ENCODE results near the gene STAG3. TPM values are rescaled to one million over a fixed set of nuclear protein-coding genes. Genes with fewer than 3 reads are reported as not detected.
"Not testable (repeated sequence)": the region's sequence is repeated elsewhere in the genome, so short reads cannot be mapped to it uniquely, and the experiment has no call there.

STAG3 gene
- 10 to 100 TPM; 13.7 to 24.4 TPM for total RNA-seq

DNA sequence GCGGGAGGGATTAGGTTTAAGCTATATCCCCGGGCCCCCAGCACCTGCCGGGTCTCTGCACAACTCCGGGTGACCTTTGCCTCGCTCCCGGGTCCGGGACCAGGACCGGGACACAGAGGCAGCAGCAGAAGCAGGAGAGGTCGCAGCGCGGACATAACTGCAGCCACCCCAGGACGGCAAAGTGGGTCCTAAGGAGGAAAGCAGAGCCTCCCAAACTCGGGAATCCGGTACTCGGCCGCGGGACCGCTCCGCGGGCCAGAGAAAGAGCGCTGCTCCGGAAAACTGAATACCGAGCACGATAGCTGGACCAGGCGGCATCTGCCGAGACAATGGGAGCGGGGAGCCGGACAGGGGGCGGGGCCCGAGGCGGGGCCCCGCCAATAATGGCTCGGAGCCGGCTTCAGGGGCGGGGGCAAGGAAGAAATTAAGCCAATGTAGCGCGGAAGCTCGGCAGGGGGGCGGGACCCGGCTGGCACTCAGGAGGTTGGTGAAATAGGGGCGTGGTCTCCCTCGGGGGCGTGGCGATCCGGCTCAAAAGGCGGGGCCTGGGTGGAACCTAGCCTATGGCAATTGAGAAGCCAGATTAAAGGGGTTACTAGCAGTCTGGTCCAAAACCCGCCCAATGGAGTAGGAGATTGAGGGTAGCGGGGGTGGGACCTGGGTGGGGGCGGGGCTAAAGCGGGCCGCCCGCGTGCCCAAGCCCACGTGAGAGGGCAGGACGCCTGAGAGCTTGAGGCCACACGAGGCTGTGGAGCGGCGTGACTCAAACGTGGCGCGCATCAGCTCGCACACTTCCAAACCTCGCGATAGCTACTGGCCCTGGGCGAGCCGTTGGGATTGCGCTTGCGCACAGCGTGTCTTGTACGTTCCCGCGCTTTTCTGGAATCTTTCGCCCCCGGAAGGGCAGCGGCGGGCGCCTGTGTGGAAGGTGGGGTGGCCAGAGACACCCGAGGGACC lies at the start of gene STAG3, which contains the start of gene GPC2:
Gene STAG3, plus strand, starts transcription at position 874 of the 957 bp plus-strand sequence. CDS start 2,639 bp downstream, outside the sequence.
Gene GPC2, minus strand, starts transcription at position 337 of the 957 bp plus-strand sequence. Its CDS starts 182 bp downstream, at position 155.
- DNase-seq (ENCODE audit: low spot score) = peak; percentile 96
- no peaks in the 10 kb centered on the region for H3K36me3 Mint-ChIP-seq
- H3K9me3 Mint-ChIP-seq = peaks cover 3% of the 10 kb centered on the region
- ATAC-seq = peak; percentile 93 to 95
- H3K4me3 Mint-ChIP-seq = peak within 1 kb of the TSS; percentile 45
- peaks cover 5 to 7% of the 10 kb centered on the region in 2 donors for H3K27me3 Mint-ChIP-seq
- peak within 1 kb of the TSS in 1 of 2 donors; percentile 52 for H3K27ac Mint-ChIP-seq
- H3K4me1 Mint-ChIP-seq (ENCODE audit: low read depth in 2 of 2) = peaks cover 24 to 25% of the 10 kb centered on the region in 2 donors

GRCh38 chr7:100128637-100128963 lies 49.1 kb upstream of the STAG3 start:
- no peak for ATAC-seq
- H3K4me3 Mint-ChIP-seq = peak overlapping the region; percentile 62
- no peak overlapping the region for H3K27ac Mint-ChIP-seq
- DNase-seq (ENCODE audit: low spot score) = no peak
- H3K36me3 Mint-ChIP-seq = no peaks in the 10 kb centered on the region
- no peaks in the 10 kb centered on the region for H3K9me3 Mint-ChIP-seq
- H3K4me1 Mint-ChIP-seq (ENCODE audit: low read depth in 2 of 2) = peaks cover 25 to 31% of the 10 kb centered on the region in 2 donors
- H3K27me3 Mint-ChIP-seq = no peaks in the 10 kb centered on the region

- DNase-seq (ENCODE audit: low spot score); H3K27me3 Mint-ChIP-seq; H3K27ac Mint-ChIP-seq; H3K36me3 Mint-ChIP-seq; H3K9me3 Mint-ChIP-seq; ATAC-seq; H3K4me3 Mint-ChIP-seq: not testable (repeated sequence)
- H3K4me1 Mint-ChIP-seq (ENCODE audit: low read depth in 2 of 2) = peaks cover 20 to 22% of the 10 kb centered on the region in 2 donors
Measured at GRCh38 chr7:100130220-100130607, 47.5 kb upstream of the STAG3 start.

- peaks cover 16 to 20% of the 10 kb centered on the region in 2 donors for H3K4me1 Mint-ChIP-seq (ENCODE audit: low read depth in 2 of 2)
- H3K27me3 Mint-ChIP-seq = peaks cover 0 to 3% of the 10 kb centered on the region in 2 donors
- H3K27ac Mint-ChIP-seq = no peak overlapping the region
- peak in 1 of 2 donors; percentile 53 for ATAC-seq
- no peaks in the 10 kb centered on the region for H3K36me3 Mint-ChIP-seq
- peak overlapping the region; percentile 60 for H3K4me3 Mint-ChIP-seq
- H3K9me3 Mint-ChIP-seq = no peaks in the 10 kb centered on the region
- peak; percentile 84 for DNase-seq (ENCODE audit: low spot score)
Measured at GRCh38 chr7:100130608-100131453, 46.9 kb upstream of the STAG3 start.

DNA sequence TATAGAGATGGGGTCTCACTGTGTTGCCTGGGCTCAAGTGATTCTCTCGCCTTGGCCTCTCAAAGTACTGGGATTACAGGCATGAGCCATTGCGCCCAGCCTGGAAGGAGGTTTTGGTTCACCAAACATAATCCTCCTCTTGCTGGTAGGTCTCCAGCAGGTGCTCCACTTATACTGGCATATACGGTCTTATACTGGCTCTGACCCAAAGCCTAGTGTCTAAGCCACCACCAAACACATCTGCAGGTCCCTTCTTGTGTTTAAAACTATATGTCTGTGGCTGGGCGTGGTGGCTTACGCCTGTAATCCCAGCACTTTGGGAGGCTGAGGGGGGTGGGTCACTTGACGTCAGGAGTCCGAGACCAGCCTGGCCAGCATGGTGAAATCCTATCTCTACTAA lies 45.6 kb upstream of the STAG3 start:
- H3K4me1 Mint-ChIP-seq (ENCODE audit: low read depth in 2 of 2) = peaks cover 12 to 15% of the 10 kb centered on the region in 2 donors
- ATAC-seq (no peak), DNase-seq (ENCODE audit: low spot score) (no peak)
- no peak overlapping the region for H3K4me3 Mint-ChIP-seq
- H3K9me3 Mint-ChIP-seq = no peaks in the 10 kb centered on the region
- H3K27me3 Mint-ChIP-seq = peaks cover 0 to 3% of the 10 kb centered on the region in 2 donors
- H3K36me3 Mint-ChIP-seq = no peaks in the 10 kb centered on the region
- peak overlapping the region in 1 of 2 donors; percentile 39 for H3K27ac Mint-ChIP-seq

DNA sequence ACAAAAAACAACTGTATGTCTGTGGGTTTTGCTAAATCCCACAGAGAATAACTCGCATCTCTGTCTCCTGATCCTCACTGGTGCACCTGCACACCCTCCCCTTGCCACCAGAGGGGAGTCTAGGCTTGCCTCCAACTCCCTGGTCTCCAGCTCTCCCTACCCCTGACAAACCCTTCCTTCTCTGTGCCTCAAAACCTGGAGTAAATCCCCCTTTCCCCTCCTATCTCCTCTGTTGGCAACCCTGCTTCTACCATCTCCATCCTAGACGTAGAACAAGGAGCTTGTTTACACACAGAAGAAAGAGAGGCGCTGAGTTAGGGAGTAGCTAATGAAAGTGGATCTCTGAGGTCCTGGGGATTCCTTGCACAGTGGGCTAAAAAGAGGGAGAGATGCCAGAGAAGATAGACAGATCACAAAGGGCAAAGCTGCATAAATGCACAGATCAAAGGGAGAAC lies 45.0 kb upstream of the STAG3 start:
- peak overlapping the region in 1 of 2 donors; percentile 39 for H3K27ac Mint-ChIP-seq
- ATAC-seq (peak; percentile 78 to 84), DNase-seq (ENCODE audit: low spot score) (no peak)
- H3K36me3 Mint-ChIP-seq = no peaks in the 10 kb centered on the region
- no peaks in the 10 kb centered on the region for H3K9me3 Mint-ChIP-seq
- no peak overlapping the region for H3K4me3 Mint-ChIP-seq
- peaks cover 0 to 3% of the 10 kb centered on the region in 2 donors for H3K27me3 Mint-ChIP-seq
- H3K4me1 Mint-ChIP-seq (ENCODE audit: low read depth in 2 of 2) = peaks cover 12 to 15% of the 10 kb centered on the region in 2 donors

DNA sequence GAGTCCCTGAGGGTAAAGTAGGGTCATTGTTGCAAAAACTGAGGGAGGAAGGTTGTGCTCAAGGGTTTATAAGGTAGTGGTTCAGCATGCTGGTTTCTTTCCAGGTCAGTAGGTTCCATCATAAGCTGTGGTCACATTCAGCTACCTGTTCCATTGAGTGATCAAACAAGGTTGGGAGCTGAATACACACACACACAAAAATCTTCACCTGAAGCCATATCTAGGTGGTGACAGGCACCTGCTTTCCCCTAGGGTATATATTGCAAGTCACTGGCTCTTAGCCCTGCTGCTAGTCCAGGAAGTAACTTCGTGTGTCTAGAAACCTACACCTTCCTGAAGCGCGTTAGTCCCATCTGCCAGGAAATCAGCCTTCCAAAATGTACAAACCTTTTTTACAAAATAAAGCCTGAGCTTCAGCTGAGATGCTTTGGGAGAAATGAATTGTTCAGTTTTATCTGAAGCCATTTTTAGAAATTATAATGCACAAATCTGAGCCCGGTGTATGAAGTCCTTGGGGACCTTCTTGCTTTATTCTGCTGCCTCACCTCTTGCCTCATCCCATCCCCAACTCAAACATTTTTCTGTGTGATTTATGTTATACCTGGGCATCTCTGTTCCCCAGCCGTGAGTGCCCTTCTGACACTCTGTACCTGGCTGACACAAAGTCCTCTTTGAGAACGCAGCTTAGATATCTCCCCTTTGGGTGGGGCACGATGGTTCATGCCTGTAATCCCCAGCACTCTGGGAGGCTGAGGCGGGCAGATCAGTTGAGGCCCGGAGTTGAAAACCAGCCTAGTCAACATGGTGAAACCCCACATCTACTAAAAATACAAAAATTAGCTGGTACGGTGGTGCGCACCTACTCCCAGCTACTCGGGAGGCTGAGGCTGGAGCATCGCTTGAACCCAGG lies 39.6 kb upstream of the STAG3 start:
- H3K36me3 Mint-ChIP-seq = no peaks in the 10 kb centered on the region
- no peak overlapping the region for H3K4me3 Mint-ChIP-seq
- H3K4me1 Mint-ChIP-seq (ENCODE audit: low read depth in 2 of 2) = peaks cover 9 to 13% of the 10 kb centered on the region in 2 donors
- peaks cover 0 to 6% of the 10 kb centered on the region in 2 donors for H3K27me3 Mint-ChIP-seq
- H3K27ac Mint-ChIP-seq = no peak overlapping the region
- no peak for DNase-seq (ENCODE audit: low spot score)
- no peaks in the 10 kb centered on the region for H3K9me3 Mint-ChIP-seq
- ATAC-seq = no peak

DNA sequence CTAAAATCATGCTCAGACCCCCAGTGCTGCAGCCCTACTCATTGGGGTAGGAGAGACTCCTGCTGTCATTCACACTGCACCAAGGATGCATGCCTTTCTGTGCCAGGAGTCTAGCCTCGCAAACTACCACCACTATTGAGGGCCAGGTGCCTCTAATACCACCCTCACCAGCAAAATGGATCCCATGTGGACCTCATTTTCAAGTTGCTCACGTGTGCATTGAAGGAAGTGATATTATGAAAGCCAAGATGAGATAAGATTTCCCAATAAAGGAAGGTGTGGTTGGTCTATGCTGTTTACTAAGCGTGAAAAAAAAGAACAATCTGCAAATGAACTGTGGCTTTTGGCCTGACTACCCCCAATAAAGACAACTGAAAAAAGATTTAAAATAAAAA lies 36.2 kb upstream of the STAG3 start:
- peaks cover 0 to 3% of the 10 kb centered on the region in 2 donors for H3K27me3 Mint-ChIP-seq
- no peak for DNase-seq (ENCODE audit: low spot score)
- H3K27ac Mint-ChIP-seq = peak overlapping the region; percentile 34 to 61
- H3K36me3 Mint-ChIP-seq = no peaks in the 10 kb centered on the region
- no peaks in the 10 kb centered on the region for H3K9me3 Mint-ChIP-seq
- H3K4me3 Mint-ChIP-seq = peak overlapping the region; percentile 26
- peaks cover 9 to 13% of the 10 kb centered on the region in 2 donors for H3K4me1 Mint-ChIP-seq (ENCODE audit: low read depth in 2 of 2)
- peak; percentile 57 to 79 for ATAC-seq

GRCh38 chr7:100142461-100142860 lies 35.3 kb upstream of the STAG3 start:
- Mint-ChIP-seq H3K27me3 (peaks cover 0 to 3% of the 10 kb centered on the region in 2 donors), H3K4me3 (no peak overlapping the region), H3K27ac (no peak overlapping the region), H3K9me3 (no peaks in the 10 kb centered on the region), H3K36me3 (no peaks in the 10 kb centered on the region), H3K4me1 (ENCODE audit: low read depth in 2 of 2) (peaks cover 9 to 13% of the 10 kb centered on the region in 2 donors)
- ATAC-seq = no peak
- DNase-seq (ENCODE audit: low spot score) = no peak

DNA sequence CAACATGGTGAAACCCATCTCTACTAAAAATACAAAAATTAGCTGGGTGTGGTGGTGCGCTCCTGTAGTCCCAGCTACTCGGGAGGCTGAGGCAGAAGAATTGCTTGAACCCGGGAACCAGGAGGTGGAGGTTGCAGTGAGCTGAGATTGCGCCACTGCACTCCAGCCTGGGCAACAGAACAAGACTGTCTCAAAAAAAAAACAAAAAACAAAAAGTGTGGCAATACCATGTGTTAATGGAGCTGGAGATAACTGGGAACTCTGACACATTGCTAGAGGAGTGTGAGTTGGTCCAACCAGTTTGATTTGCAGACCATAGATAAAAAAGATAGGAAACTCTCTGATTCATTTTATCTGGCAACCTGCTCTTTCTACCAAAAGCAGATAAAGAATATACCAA lies 31.4 kb upstream of the STAG3 start:
- ATAC-seq; H3K9me3 Mint-ChIP-seq; H3K27me3 Mint-ChIP-seq; DNase-seq (ENCODE audit: low spot score); H3K27ac Mint-ChIP-seq; H3K36me3 Mint-ChIP-seq; H3K4me3 Mint-ChIP-seq: not testable (repeated sequence)
- peaks cover 20 to 22% of the 10 kb centered on the region in 2 donors for H3K4me1 Mint-ChIP-seq (ENCODE audit: low read depth in 2 of 2)

GRCh38 chr7:100147278-100147677 lies 30.4 kb upstream of the STAG3 start:
- peaks cover 11% of the 10 kb centered on the region for H3K36me3 Mint-ChIP-seq
- H3K9me3 Mint-ChIP-seq = no peaks in the 10 kb centered on the region
- no peaks in the 10 kb centered on the region for H3K27me3 Mint-ChIP-seq
- no peak overlapping the region for H3K4me3 Mint-ChIP-seq
- H3K27ac Mint-ChIP-seq = no peak overlapping the region
- peaks cover 17 to 20% of the 10 kb centered on the region in 2 donors for H3K4me1 Mint-ChIP-seq (ENCODE audit: low read depth in 2 of 2)
- no peak for DNase-seq (ENCODE audit: low spot score)
- ATAC-seq = no peak

DNA sequence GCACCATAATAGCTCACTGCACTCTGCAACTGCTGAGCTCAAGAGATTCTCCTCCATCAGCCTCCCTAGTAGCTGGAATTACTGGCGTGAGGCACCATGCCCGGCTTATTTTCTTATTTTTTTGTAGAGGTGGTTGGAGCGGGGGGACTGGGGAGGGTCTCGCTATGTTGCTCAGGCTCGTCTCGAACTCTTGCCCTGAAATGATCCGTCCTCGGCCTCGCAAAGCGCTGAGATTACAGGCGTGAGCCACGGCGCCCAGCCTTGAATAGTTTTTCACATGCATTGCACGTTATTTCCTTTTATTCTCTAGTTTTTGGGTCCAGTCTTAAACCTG lies 29.5 kb upstream of the STAG3 start:
- peak overlapping the region; percentile 90 to 97 for H3K27ac Mint-ChIP-seq
- peak overlapping the region; percentile 96 for H3K4me3 Mint-ChIP-seq
- H3K4me1 Mint-ChIP-seq (ENCODE audit: low read depth in 2 of 2) = peaks cover 21 to 25% of the 10 kb centered on the region in 2 donors
- DNase-seq (ENCODE audit: low spot score) (no peak), ATAC-seq (no peak)
- H3K36me3 Mint-ChIP-seq = peaks cover 16% of the 10 kb centered on the region
- no peaks in the 10 kb centered on the region for H3K9me3 Mint-ChIP-seq
- H3K27me3 Mint-ChIP-seq = no peaks in the 10 kb centered on the region

All from natural killer cell treated with Interleukin-12 subunit alpha and Interleukin-12 subunit beta and Interleukin-15 and Interleukin-18, amount 100 ng/mL, for 72 hours (primary cell).